SK-N-SH treated with all-trans-retinoic acid at 6 μM for 48 hours (cell line): ENCODE measurements around the gene NEURL1B.

Source experiments
- ATAC-seq: fragments of 200-7000 bp; cut with Tn5 transposase; 3 replicates; pipeline ENCODE4 v1.9.1; 2020; ENCODE audit warnings: mild to moderate bottlenecking, moderate library complexity
- ARNTL ChIP-seq: fragments of 450-650 bp; formaldehyde crosslinking; IDR thresholded peaks from 2 replicates; pipeline ENCODE4 v1.5.0; 2020; ENCODE audit warnings: low read depth, mild to moderate bottlenecking, moderate library complexity, borderline replicate concordance
- BACH2 ChIP-seq: fragments of 250-450 bp; sonication (Bioruptor Pico); IDR thresholded peaks from 2 replicates; pipeline ENCODE4 v1.9.0; 2021; ENCODE audit warnings: mild to moderate bottlenecking, borderline replicate concordance
- CSDC2 ChIP-seq: fragments of 250-450 bp; sonication (Bioruptor Pico); IDR thresholded peaks from 2 replicates; pipeline ENCODE4 v1.5.0; 2020; ENCODE audit warnings: mild to moderate bottlenecking, moderate library complexity
- ESRRG ChIP-seq: fragments of 250-450 bp; sonication (Bioruptor Pico); IDR thresholded peaks from 2 replicates; pipeline ENCODE4 v1.6.1; 2021; ENCODE audit warnings: mild to moderate bottlenecking
- GLIS3 ChIP-seq: fragments of 250-450 bp; sonication (Bioruptor Pico); IDR thresholded peaks from 2 replicates; pipeline ENCODE4 v1.5.0; 2020; ENCODE audit warnings: mild to moderate bottlenecking, moderate library complexity
- OSR1 ChIP-seq: fragments of 250-450 bp; sonication (Bioruptor Pico); IDR thresholded peaks from 2 replicates; pipeline ENCODE4 v1.8.0; 2022; ENCODE audit warnings: moderate library complexity, mild to moderate bottlenecking, inconsistent platforms
- POU6F1 ChIP-seq: fragments of 250-450 bp; sonication (Bioruptor Pico); IDR thresholded peaks from 2 replicates; pipeline ENCODE4 v1.8.0; 2021; ENCODE audit warnings: low read depth, mild to moderate bottlenecking, moderate library complexity, borderline replicate concordance
- PPARA ChIP-seq: fragments of 250-450 bp; sonication (Bioruptor Pico); IDR thresholded peaks from 2 replicates; pipeline ENCODE4 v1.5.0; 2020; ENCODE audit warnings: mild to moderate bottlenecking, borderline replicate concordance
- RARB ChIP-seq: fragments of 250-450 bp; sonication (Bioruptor Pico); IDR thresholded peaks from 2 replicates; pipeline ENCODE4 v1.8.0; 2021; ENCODE audit warnings: mild to moderate bottlenecking, moderate library complexity
- SNAI2 ChIP-seq: fragments of 250-450 bp; sonication (Bioruptor Pico); IDR thresholded peaks from 2 replicates; pipeline ENCODE4 v1.5.0; 2020; ENCODE audit warnings: mild to moderate bottlenecking, moderate library complexity
- TOX ChIP-seq: fragments of 250-450 bp; sonication (Bioruptor Pico); IDR thresholded peaks from 2 replicates; pipeline ENCODE4 v1.8.0; 2021; ENCODE audit warnings: mild to moderate bottlenecking, moderate library complexity, borderline replicate concordance
- ZC3H10 ChIP-seq: fragments of 250-450 bp; sonication (Bioruptor Pico); IDR thresholded peaks from 2 replicates; pipeline ENCODE4 v1.5.1; 2021; ENCODE audit warnings: mild to moderate bottlenecking, moderate library complexity
- ZFP3 ChIP-seq: fragments of 250-450 bp; sonication (Bioruptor Pico); IDR thresholded peaks from 2 replicates; pipeline ENCODE4 v1.5.0; 2020; ENCODE audit warnings: mild to moderate bottlenecking, moderate library complexity
- ZFP30 ChIP-seq: fragments of 450-650 bp; formaldehyde crosslinking; IDR thresholded peaks from 2 replicates; pipeline ENCODE4 v1.5.0; 2022; ENCODE audit warnings: mild to moderate bottlenecking, moderate library complexity
- ZNF70 ChIP-seq: fragments of 450-650 bp; formaldehyde crosslinking; IDR thresholded peaks from 2 replicates; pipeline ENCODE4 v1.5.0; 2020; ENCODE audit warnings: mild to moderate bottlenecking, moderate library complexity
- ZNF8 ChIP-seq: fragments of 450-650 bp; formaldehyde crosslinking; IDR thresholded peaks from 2 replicates; pipeline ENCODE4 v1.5.0; 2020; ENCODE audit warnings: mild to moderate bottlenecking, moderate library complexity
- TF ChIP-seq, protein P1 (sequence below): fragments of 250-450 bp; sonication (Bioruptor Pico); IDR thresholded peaks from 2 replicates; pipeline ENCODE4 v1.5.1; 2021; ENCODE audit warnings: mild to moderate bottlenecking, moderate library complexity
- TF ChIP-seq, protein P2 (sequence below): fragments of 250-450 bp; sonication (Bioruptor Pico); IDR thresholded peaks from 2 replicates; pipeline ENCODE4 v1.8.0; 2020; ENCODE audit warnings: mild to moderate bottlenecking, moderate library complexity, borderline replicate concordance
- TF ChIP-seq, protein P3 (sequence below): fragments of 250-450 bp; sonication (Bioruptor Pico); IDR thresholded peaks from 2 replicates; pipeline ENCODE4 v1.5.0; 2020; ENCODE audit warnings: mild to moderate bottlenecking, moderate library complexity
- TF ChIP-seq, protein P4 (sequence below): fragments of 250-450 bp; sonication (Bioruptor Pico); IDR thresholded peaks from 2 replicates; pipeline ENCODE4 v1.5.1; 2020; ENCODE audit warnings: low read depth, mild to moderate bottlenecking, moderate library complexity

Gene NEURL1B

DNA sequence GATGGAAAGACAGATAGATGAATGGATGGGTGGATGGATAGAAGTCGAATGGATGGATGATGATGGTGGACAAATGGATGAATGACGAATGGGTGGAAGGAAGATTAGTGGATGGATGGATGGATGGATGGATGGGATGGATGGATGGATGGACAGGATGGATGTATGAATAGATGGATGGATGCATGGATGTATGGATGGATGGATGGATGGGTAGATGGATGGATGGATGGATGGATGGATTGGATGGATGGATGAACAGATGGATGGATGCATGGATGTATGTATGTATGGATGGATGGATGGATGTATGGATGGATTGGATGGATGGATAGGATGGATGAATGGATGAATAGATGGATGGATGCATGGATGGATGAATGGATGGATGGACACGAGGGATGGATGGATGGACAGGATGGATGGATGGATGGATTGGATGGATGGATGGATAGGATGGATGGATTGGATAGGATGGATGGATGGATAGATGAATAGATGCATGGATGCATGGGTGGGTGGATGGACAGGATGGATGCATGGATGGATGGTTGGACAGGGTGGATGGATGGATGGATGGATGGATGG lies 77.6 kb downstream of the NEURL1B start:
- ATAC-seq, result no peak
- TF ChIP-seq ZFP3 (CRISPR knock-in tag), result no peak
- no peak for TF ChIP-seq OSR1 (CRISPR knock-in tag)
- no peak for TF ChIP-seq ARNTL (CRISPR knock-in tag)
- no peak for TF ChIP-seq ZNF70
- TF ChIP-seq, protein P1, sequence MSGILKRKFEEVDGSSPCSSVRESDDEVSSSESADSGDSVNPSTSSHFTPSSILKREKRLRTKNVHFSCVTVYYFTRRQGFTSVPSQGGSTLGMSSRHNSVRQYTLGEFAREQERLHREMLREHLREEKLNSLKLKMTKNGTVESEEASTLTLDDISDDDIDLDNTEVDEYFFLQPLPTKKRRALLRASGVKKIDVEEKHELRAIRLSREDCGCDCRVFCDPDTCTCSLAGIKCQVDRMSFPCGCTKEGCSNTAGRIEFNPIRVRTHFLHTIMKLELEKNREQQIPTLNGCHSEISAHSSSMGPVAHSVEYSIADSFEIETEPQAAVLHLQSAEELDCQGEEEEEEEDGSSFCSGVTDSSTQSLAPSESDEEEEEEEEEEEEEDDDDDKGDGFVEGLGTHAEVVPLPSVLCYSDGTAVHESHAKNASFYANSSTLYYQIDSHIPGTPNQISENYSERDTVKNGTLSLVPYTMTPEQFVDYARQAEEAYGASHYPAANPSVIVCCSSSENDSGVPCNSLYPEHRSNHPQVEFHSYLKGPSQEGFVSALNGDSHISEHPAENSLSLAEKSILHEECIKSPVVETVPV (CRISPR knock-in tag), result no peak
- TF ChIP-seq ZNF8 (CRISPR knock-in tag), result no peak
- TF ChIP-seq, protein P2, sequence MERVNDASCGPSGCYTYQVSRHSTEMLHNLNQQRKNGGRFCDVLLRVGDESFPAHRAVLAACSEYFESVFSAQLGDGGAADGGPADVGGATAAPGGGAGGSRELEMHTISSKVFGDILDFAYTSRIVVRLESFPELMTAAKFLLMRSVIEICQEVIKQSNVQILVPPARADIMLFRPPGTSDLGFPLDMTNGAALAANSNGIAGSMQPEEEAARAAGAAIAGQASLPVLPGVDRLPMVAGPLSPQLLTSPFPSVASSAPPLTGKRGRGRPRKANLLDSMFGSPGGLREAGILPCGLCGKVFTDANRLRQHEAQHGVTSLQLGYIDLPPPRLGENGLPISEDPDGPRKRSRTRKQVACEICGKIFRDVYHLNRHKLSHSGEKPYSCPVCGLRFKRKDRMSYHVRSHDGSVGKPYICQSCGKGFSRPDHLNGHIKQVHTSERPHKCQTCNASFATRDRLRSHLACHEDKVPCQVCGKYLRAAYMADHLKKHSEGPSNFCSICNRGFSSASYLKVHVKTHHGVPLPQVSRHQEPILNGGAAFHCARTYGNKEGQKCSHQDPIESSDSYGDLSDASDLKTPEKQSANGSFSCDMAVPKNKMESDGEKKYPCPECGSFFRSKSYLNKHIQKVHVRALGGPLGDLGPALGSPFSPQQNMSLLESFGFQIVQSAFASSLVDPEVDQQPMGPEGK (CRISPR knock-in tag), result no peak

DNA sequence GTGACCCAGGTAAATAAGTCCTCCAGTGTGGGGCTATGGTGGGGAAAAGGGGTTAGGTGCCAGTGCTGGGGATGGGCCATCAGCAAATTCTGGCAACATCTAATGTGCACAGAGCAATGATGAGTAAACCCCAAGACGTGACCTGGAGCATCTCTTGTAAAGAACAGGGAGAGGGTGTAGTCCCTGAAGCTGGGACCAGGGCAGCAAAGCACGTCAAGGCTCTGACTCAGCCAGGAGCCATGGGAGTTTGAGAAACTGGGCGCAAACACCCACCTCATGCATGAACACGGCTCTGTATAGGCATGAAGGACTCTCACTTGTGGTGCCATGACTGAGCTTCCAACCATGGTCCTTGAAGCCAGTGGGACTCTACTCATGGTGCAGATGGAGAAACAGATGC lies 78.1 kb downstream of the NEURL1B start:
- TF ChIP-seq ZC3H10 (CRISPR knock-in tag), result no peak
- no peak for ATAC-seq

GRCh38 chr5:172720655-172721054 lies 79.6 kb downstream of the NEURL1B start:
- TF ChIP-seq ARNTL (CRISPR knock-in tag) (no peak), TOX (CRISPR knock-in tag) (no peak), ZNF8 (CRISPR knock-in tag) (no peak), PPARA (no peak), GLIS3 (CRISPR knock-in tag) (no peak), OSR1 (CRISPR knock-in tag) (no peak), RARB (no peak), ZFP30 (CRISPR knock-in tag) (no peak), ZNF70 (no peak), POU6F1 (CRISPR knock-in tag) (no peak), ZC3H10 (CRISPR knock-in tag) (no peak), BACH2 (CRISPR knock-in tag) (no peak), ZFP3 (CRISPR knock-in tag) (no peak), ESRRG (CRISPR knock-in tag) (no peak), SNAI2 (CRISPR knock-in tag) (no peak), CSDC2 (CRISPR knock-in tag) (no peak)
- TF ChIP-seq, protein P1 (CRISPR knock-in tag), result no peak
- TF ChIP-seq, protein P3, sequence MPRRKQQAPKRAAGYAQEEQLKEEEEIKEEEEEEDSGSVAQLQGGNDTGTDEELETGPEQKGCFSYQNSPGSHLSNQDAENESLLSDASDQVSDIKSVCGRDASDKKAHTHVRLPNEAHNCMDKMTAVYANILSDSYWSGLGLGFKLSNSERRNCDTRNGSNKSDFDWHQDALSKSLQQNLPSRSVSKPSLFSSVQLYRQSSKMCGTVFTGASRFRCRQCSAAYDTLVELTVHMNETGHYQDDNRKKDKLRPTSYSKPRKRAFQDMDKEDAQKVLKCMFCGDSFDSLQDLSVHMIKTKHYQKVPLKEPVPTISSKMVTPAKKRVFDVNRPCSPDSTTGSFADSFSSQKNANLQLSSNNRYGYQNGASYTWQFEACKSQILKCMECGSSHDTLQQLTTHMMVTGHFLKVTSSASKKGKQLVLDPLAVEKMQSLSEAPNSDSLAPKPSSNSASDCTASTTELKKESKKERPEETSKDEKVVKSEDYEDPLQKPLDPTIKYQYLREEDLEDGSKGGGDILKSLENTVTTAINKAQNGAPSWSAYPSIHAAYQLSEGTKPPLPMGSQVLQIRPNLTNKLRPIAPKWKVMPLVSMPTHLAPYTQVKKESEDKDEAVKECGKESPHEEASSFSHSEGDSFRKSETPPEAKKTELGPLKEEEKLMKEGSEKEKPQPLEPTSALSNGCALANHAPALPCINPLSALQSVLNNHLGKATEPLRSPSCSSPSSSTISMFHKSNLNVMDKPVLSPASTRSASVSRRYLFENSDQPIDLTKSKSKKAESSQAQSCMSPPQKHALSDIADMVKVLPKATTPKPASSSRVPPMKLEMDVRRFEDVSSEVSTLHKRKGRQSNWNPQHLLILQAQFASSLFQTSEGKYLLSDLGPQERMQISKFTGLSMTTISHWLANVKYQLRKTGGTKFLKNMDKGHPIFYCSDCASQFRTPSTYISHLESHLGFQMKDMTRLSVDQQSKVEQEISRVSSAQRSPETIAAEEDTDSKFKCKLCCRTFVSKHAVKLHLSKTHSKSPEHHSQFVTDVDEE (CRISPR knock-in tag), result no peak
- TF ChIP-seq, protein P4, sequence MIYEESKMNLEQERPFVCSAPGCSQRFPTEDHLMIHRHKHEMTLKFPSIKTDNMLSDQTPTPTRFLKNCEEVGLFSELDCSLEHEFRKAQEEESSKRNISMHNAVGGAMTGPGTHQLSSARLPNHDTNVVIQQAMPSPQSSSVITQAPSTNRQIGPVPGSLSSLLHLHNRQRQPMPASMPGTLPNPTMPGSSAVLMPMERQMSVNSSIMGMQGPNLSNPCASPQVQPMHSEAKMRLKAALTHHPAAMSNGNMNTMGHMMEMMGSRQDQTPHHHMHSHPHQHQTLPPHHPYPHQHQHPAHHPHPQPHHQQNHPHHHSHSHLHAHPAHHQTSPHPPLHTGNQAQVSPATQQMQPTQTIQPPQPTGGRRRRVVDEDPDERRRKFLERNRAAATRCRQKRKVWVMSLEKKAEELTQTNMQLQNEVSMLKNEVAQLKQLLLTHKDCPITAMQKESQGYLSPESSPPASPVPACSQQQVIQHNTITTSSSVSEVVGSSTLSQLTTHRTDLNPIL (CRISPR knock-in tag), result no peak
- TF ChIP-seq, all 23 proteins: peak for 0
- ATAC-seq, result no peak
